ENCODE results near the gene POU5F1. TPM values are rescaled to one million over a fixed set of nuclear protein-coding genes. Genes with fewer than 3 reads are reported as not detected.
A peak's percentile ranks its signal among the peaks of the same experiment; 100 is the strongest.

Gene POU5F1
- total RNA-seq, 1 donor from 2014 or later: not detected

- TF ChIP-seq, protein P1, sequence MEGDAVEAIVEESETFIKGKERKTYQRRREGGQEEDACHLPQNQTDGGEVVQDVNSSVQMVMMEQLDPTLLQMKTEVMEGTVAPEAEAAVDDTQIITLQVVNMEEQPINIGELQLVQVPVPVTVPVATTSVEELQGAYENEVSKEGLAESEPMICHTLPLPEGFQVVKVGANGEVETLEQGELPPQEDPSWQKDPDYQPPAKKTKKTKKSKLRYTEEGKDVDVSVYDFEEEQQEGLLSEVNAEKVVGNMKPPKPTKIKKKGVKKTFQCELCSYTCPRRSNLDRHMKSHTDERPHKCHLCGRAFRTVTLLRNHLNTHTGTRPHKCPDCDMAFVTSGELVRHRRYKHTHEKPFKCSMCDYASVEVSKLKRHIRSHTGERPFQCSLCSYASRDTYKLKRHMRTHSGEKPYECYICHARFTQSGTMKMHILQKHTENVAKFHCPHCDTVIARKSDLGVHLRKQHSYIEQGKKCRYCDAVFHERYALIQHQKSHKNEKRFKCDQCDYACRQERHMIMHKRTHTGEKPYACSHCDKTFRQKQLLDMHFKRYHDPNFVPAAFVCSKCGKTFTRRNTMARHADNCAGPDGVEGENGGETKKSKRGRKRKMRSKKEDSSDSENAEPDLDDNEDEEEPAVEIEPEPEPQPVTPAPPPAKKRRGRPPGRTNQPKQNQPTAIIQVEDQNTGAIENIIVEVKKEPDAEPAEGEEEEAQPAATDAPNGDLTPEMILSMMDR (conservative IDR thresholded peaks at IDR 0.05): no peak
- no peaks in the 10 kb centered on the region for H3K9me3 Mint-ChIP-seq
- no peak for DNase-seq (ENCODE audit: low read depth, low spot score)
- no peak overlapping the region for H3K27ac Mint-ChIP-seq (ENCODE audit: unreplicated experiment)
- peaks cover 17% of the 10 kb centered on the region for H3K27me3 Mint-ChIP-seq (ENCODE audit: low read depth)
- H3K4me3 Mint-ChIP-seq: no peak overlapping the region
- H3K4me1 Mint-ChIP-seq: peaks cover 5% of the 10 kb centered on the region
- H3K36me3 Mint-ChIP-seq (ENCODE audit: low read depth): no peaks in the 10 kb centered on the region
Observed at GRCh38 chr6:31131595-31131994, 38.9 kb downstream of the POU5F1 start.

DNA sequence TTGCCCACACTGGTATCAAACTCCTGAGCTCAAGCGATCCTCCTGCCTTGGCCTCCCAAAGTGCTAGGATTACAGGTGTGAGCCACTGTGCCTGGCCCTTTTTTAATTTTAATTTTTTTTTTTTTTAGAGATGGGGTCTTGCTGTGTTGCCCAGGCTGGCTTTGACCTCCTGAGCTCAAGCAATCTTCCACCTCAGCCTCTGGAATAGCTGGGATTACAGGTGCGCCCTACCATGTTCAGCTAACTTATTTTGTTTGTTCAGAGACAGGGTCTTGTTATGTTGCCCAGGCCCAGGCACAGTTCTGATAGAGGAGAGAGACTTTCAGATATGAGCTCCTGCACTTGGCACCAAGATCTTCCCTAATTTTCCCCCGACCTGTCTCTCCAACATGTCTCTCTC, 39.7 kb downstream of the POU5F1 start:
- H3K4me1 Mint-ChIP-seq: peaks cover 5% of the 10 kb centered on the region
- H3K36me3 Mint-ChIP-seq (ENCODE audit: low read depth): no peaks in the 10 kb centered on the region
- no peak for DNase-seq (ENCODE audit: low read depth, low spot score)
- peaks cover 17% of the 10 kb centered on the region for H3K27me3 Mint-ChIP-seq (ENCODE audit: low read depth)
- no peak overlapping the region for H3K27ac Mint-ChIP-seq (ENCODE audit: unreplicated experiment)
- H3K4me3 Mint-ChIP-seq: no peak overlapping the region
- no peaks in the 10 kb centered on the region for H3K9me3 Mint-ChIP-seq
- TF ChIP-seq, protein P1 (conservative IDR thresholded peaks at IDR 0.05): no peak

DNA sequence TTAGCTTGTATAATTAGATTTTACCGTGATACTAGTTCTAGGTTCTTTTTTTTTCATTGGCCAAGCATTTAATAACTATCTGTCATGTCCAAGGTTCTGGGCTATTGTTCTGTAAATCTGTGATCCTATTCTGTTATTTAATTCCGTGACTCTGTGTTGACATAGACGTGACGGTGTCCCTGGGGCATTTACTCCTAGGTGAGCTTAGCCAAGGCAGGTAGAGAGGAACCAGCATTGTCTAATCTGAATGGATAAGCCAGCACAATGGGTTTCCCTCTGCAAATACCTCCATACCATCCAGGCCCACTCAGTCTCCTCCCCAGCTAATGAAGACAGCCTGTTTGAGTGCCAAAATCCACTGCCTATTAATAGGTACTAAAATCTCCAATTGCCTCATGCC, 41.4 kb downstream of the POU5F1 start:
- TF ChIP-seq, protein P1 (conservative IDR thresholded peaks at IDR 0.05): no peak
- no peak overlapping the region for H3K27ac Mint-ChIP-seq (ENCODE audit: unreplicated experiment)
- DNase-seq (ENCODE audit: low read depth, low spot score): no peak
- peaks cover 17% of the 10 kb centered on the region for H3K27me3 Mint-ChIP-seq (ENCODE audit: low read depth)
- H3K4me1 Mint-ChIP-seq: peaks cover 14% of the 10 kb centered on the region
- H3K36me3 Mint-ChIP-seq (ENCODE audit: low read depth): no peaks in the 10 kb centered on the region
- H3K9me3 Mint-ChIP-seq: no peaks in the 10 kb centered on the region
- H3K4me3 Mint-ChIP-seq: no peak overlapping the region

DNA sequence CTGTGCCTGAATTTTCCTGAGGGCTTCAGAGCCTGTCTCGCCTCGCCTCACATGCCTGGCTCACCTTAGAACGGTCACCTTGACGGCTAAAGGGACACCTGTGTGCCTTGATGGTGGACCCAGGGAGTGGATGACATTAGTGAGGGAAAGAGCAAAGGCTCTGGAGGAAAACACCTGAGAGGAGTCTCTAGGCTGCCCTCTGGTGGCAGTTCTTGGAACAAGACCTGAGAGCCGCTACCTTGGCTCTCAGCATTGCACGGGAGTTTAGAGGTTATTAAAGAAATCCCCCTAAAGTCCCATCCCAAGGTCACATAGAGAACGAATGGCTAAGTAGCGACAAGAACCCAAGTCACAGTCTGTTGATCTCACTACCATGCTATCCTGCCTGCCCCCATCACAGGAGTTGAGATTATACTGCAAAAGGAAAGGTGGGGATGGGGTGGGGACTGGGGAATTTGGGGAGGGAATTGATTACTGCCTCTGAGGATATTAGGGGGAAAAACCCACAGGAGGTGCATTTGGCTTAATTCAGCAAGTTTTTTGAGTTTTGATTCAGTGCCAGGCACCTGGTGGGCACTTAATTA, 42.3 kb downstream of the POU5F1 start:
- Mint-ChIP-seq H3K36me3 (ENCODE audit: low read depth) (no peaks in the 10 kb centered on the region), H3K4me3 (no peak overlapping the region), H3K9me3 (no peaks in the 10 kb centered on the region), H3K4me1 (peaks cover 14% of the 10 kb centered on the region), H3K27ac (ENCODE audit: unreplicated experiment) (no peak overlapping the region), H3K27me3 (ENCODE audit: low read depth) (peaks cover 17% of the 10 kb centered on the region)
- TF ChIP-seq, protein P1 (conservative IDR thresholded peaks at IDR 0.05): peak; percentile 86
- peak; percentile 70 for DNase-seq (ENCODE audit: low read depth, low spot score)

DNA sequence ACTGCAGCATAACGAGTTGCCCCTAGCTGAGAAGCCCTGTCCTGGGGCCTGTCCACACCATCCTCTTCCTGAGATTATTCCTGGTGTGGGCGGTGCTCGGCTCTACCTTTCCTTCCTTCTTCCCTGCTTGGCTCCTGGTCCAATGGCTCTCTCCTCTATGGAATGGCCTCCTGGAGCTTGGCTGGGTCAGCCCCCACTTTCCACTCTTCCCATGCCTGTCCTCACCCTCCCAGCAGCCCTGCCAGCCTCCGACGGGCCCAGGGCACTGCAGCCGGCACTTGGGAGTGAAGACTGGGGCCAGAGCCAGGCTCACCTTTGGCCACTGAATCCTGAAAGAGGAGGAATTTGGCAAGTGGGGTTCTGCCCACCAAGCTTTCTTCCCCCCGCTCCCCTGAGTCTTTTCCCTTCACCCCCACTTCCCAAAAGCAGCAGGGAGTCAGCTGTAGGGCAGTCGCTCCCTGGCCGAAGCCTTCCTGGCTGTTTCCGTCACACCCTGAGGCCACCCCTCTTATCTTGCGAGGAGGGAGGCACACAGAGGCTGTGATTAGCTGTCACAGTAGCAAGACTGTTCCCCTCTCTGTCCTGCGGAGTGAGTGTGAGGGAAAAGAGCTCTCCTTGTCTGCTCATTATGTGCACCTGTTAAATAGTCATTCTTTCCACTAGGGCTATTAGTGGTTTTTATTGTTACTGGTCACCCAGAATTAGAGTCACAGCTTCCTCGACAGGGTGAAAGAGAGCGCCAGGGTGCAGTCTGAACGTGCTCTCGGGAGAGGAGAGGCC, 43.9 kb downstream of the POU5F1 start:
- DNase-seq (ENCODE audit: low read depth, low spot score): no peak
- TF ChIP-seq, protein P1 (conservative IDR thresholded peaks at IDR 0.05): no peak
- Mint-ChIP-seq H3K9me3 (no peaks in the 10 kb centered on the region), H3K4me3 (no peak overlapping the region), H3K36me3 (ENCODE audit: low read depth) (no peaks in the 10 kb centered on the region), H3K27me3 (ENCODE audit: low read depth) (peaks cover 17% of the 10 kb centered on the region), H3K27ac (ENCODE audit: unreplicated experiment) (no peak overlapping the region), H3K4me1 (peaks cover 14% of the 10 kb centered on the region)

Data from neural crest cell (in vitro differentiated cells).